K562 (cell line): Measurements from ENCODE around the gene MTO1. TPM values are rescaled to one million over a fixed set of nuclear protein-coding genes. Genes with fewer than 3 reads are reported as not detected.

Experiments used
- ATAC-seq: fragments of 200-7000 bp; cut with Tn5 transposase; 3 replicates; pipeline ENCODE4 v1.9.1; 2020; ENCODE audit warnings: moderate library complexity
- BruUV-seq: library from RNA; stranded (reverse); fragments of 400-500 nt; replicated peaks from 2 replicates; lab custom pipeline; 2021; lab: Mats Ljungman, UMichigan
- CTCF ChIA-PET: fragments of 300-600 bp; formaldehyde crosslinking; extraction: SDS; loops from one replicate; lab custom pipeline; 2021; ENCODE audit warnings: low intra/inter-chr PET ratio; lab: Yijun Ruan, JAX
- POLR2A ChIA-PET: fragments of 300-600, 350-650 bp; sonication (Branson Sonifier 250); formaldehyde crosslinking; extraction: SDS; loops from one replicate; lab custom pipeline; 2021; ENCODE audit warnings: antibody characterized with exemption, inconsistent platforms; lab: Yijun Ruan, JAX
- DNase-seq, 4 experiments: peaks; one replicate each; pipeline versions ENCODE4 v3.0.0 to v3.0.0-alpha.2; 2011 to 2018; ENCODE audit warnings: low spot score in 3 of 4, mixed read lengths in 3 of 4; ENCODE audit errors: extremely low read depth in 1 of 4
- FAIRE-seq: peaks from 2 replicates; lab custom pipeline; 2011; peaks lifted over from hg19 to GRCh38; lab: Jason Lieb, UNC
- H2AFZ ChIP-seq: 2 replicates; pipeline ENCODE4 v1.6.0; 2011; ENCODE audit warnings: low read depth, low read length, control low read depth, inconsistent platforms
- H3K27ac ChIP-seq: fragments of 200-600 bp; 3 replicates; pipeline ENCODE4 v1.8.0; 2011; ENCODE audit warnings: low read depth, mild to moderate bottlenecking, control low read depth, inconsistent platforms, low read length, moderate library complexity, mixed read lengths; ENCODE audit errors: extremely low read depth
- H3K27me3 ChIP-seq, 2 experiments: fragments of 300-600 bp in 1 of 2; 2 replicates in 1 of 2; 3 replicates in 1 of 2; pipeline versions ENCODE4 v1.6.0 to v1.8.0; 2011; ENCODE audit warnings: inconsistent platforms in 2 of 2, low read length in 2 of 2, mild to moderate bottlenecking in 1 of 2, mixed read lengths in 1 of 2, moderate library complexity in 1 of 2; ENCODE audit not compliant: control insufficient read depth in 2 of 2, insufficient read depth in 2 of 2
- H3K36me3 ChIP-seq: fragments of 300-600 bp; 3 replicates; pipeline ENCODE4 v1.8.0; 2011; ENCODE audit warnings: mild to moderate bottlenecking, low read length, inconsistent platforms; ENCODE audit not compliant: control insufficient read depth, insufficient read depth
- H3K4me1 ChIP-seq, 2 experiments: fragments of 200-600 bp in 1 of 2; replicated peaks in 1 of 2; 2 replicates in 1 of 2; 3 replicates in 1 of 2; pipeline versions ENCODE4 v1.5.1 to v1.8.0; 2011; ENCODE audit warnings: inconsistent platforms in 2 of 2, low read length in 2 of 2, mild to moderate bottlenecking in 1 of 2, mixed read lengths in 1 of 2, moderate library complexity in 1 of 2; ENCODE audit not compliant: control insufficient read depth in 2 of 2, insufficient read depth in 2 of 2
- H3K4me2 ChIP-seq: 2 replicates; pipeline ENCODE4 v1.6.1; 2011; ENCODE audit warnings: low read length, control low read depth, inconsistent platforms, mixed read lengths; ENCODE audit not compliant: insufficient read depth
- H3K4me3 ChIP-seq: fragments of 200-600 bp; sonication (generic), shearing (Covaris generic); 2 replicates; pipeline ENCODE4 v1.5.1; 2016; ENCODE audit warnings: control low read depth, inconsistent platforms
- H3K79me2 ChIP-seq: fragments of 200-600 bp; 3 replicates; pipeline ENCODE4 v1.8.0; 2011; ENCODE audit warnings: low read length, inconsistent platforms; ENCODE audit not compliant: control insufficient read depth, insufficient read depth
- H3K9ac ChIP-seq, 2 experiments: 2 replicates each; pipeline versions ENCODE4 v1.6.0 to v1.6.1; 2011; ENCODE audit warnings: low read depth in 2 of 2, low read length in 2 of 2, control low read depth in 1 of 2, inconsistent platforms in 1 of 2, mild to moderate bottlenecking in 1 of 2, mixed read lengths in 1 of 2; ENCODE audit not compliant: insufficient read depth in 1 of 2
- H3K9me1 ChIP-seq: one replicate; pipeline ENCODE4 v1.6.0; 2011; ENCODE audit warnings: inconsistent platforms, mild to moderate bottlenecking, low read length, moderate library complexity; ENCODE audit not compliant: control insufficient read depth, insufficient read depth
- H3K9me3 ChIP-seq: replicated peaks from 2 replicates; pipeline ENCODE4 v1.5.1; 2011; ENCODE audit warnings: low read depth, low read length, inconsistent platforms; ENCODE audit not compliant: control insufficient read depth, insufficient read depth
- H4K20me1 ChIP-seq: replicated peaks from 2 replicates; pipeline ENCODE4 v1.6.1; 2011; ENCODE audit warnings: low read length, inconsistent platforms, mixed read lengths; ENCODE audit not compliant: control insufficient read depth, insufficient read depth
- CXXC5 ChIP-seq: fragments of 250-450 bp; sonication (Bioruptor Pico); IDR thresholded peaks from 2 replicates; pipeline ENCODE4 v1.8.0; 2022; ENCODE audit warnings: inconsistent platforms, mild to moderate bottlenecking, moderate library complexity
- FOXJ2 ChIP-seq: fragments of 200-800 bp; sonication (Bioruptor generic); IDR thresholded peaks from 2 replicates; pipeline ENCODE4 v1.6.1; 2016; ENCODE audit warnings: missing genetic modification characterization, missing compliant biosample characterization
- GABPB2 ChIP-seq: fragments of 250-450 bp; sonication (Bioruptor Pico); conservative IDR thresholded peaks from 2 replicates; pipeline ENCODE4 v1.5.1; 2021; ENCODE audit warnings: mild to moderate bottlenecking
- HMG20B ChIP-seq: fragments of 250-450 bp; sonication (Bioruptor Pico); IDR thresholded peaks from 2 replicates; pipeline ENCODE4 v1.5.0; 2021; ENCODE audit warnings: mild to moderate bottlenecking
- HNRNPL ChIP-seq: fragments of 200-400 bp; formaldehyde crosslinking; IDR thresholded peaks from 2 replicates; pipeline ENCODE4 v1.6.1; 2017; ENCODE audit warnings: low read depth, mild to moderate bottlenecking, low read length
- JUND ChIP-seq, 2 experiments: IDR thresholded peaks; 2 replicates in 1 of 2; 3 replicates in 1 of 2; pipeline ENCODE4 v1.6.1; 2011; ENCODE audit warnings: borderline replicate concordance in 2 of 2, low read depth in 2 of 2, low read length in 2 of 2, improper control_type of control experiment in 1 of 2, missing biosample characterization in 1 of 2, missing genetic modification characterization in 1 of 2, missing genetic modification reagents in 1 of 2
- LARP7 ChIP-seq: fragments of 450-650 bp; IDR thresholded peaks from 2 replicates; pipeline ENCODE4 v1.6.1; 2016
- MCM2 ChIP-seq: fragments of 450-650 bp; IDR thresholded peaks from 2 replicates; pipeline ENCODE4 v1.6.1; 2017; ENCODE audit warnings: low read depth, mild to moderate bottlenecking
- OTX1 ChIP-seq: fragments of 450-650 bp; formaldehyde crosslinking; IDR thresholded peaks from 2 replicates; pipeline ENCODE4 v1.4.0; 2022; ENCODE audit warnings: mild to moderate bottlenecking
- SMARCB1 ChIP-seq: IDR thresholded peaks from 2 replicates; pipeline ENCODE4 v1.6.1; 2011; ENCODE audit warnings: improper control_type of control experiment, low read depth; ENCODE audit not compliant: insufficient read length
- TEAD4 ChIP-seq, 2 experiments: sonication (generic) in 1 of 2; formaldehyde crosslinking in 1 of 2; IDR thresholded peaks; 2 replicates each; pipeline versions ENCODE4 v1.6.1 to v1.8.0; 2012 to 2022; ENCODE audit warnings: borderline replicate concordance in 1 of 2, inconsistent platforms in 1 of 2, low read length in 1 of 2, mild to moderate bottlenecking in 1 of 2, missing genetic modification reagents in 1 of 2
- ZBED1 ChIP-seq: IDR thresholded peaks from 2 replicates; pipeline ENCODE4 v1.6.1; 2014
- ZFP30 ChIP-seq: fragments of 250-450 bp; sonication (Bioruptor Pico); IDR thresholded peaks from 2 replicates; pipeline ENCODE4 v1.8.0; 2022; ENCODE audit warnings: moderate library complexity, mild to moderate bottlenecking, inconsistent platforms, borderline replicate concordance
- ZNF668 ChIP-seq: fragments of 250-450 bp; sonication (Bioruptor Pico); IDR thresholded peaks from 2 replicates; pipeline ENCODE4 v1.8.0; 2022; ENCODE audit warnings: mild to moderate bottlenecking, inconsistent platforms
- WGBS: fragments of 100-300 bp; shearing (Covaris generic); methylation state at CpG from one replicate; pipeline ENCODE4 v1.1.6; 2016; ENCODE audit warnings: low coverage, mixed read lengths; ENCODE audit not compliant: insufficient coverage; ENCODE audit errors: missing lambda C conversion rate; 5-methylcytosine and 5-hydroxymethylcytosine counted together
- in situ Hi-C: fragments of 300-500 bp; cut with MboI; formaldehyde crosslinking; loops from 4 replicates; pipeline ENCODE4 v1.15.0; 2018; ENCODE audit warnings: inconsistent platforms, mixed read lengths
- intact Hi-C: fragments of 100-400 bp; cut with micrococcal nuclease; formaldehyde crosslinking; loops from 2 replicates; pipeline ENCODE4 v1.14.2; 2022
- polyA plus RNA-seq, 8 experiments: library from polyadenylated mRNA; depleted of rRNA in 4 of 8; stranded (reverse) in 5 of 8; unstranded in 3 of 8; fragments of >200 nt; fragmentation: Nextera tagmentation in 2 of 8; fragmentation: Illumina TruSeq in 1 of 8; extraction: Ambion mirVana in 2 of 8; extraction: Trizol in 1 of 8; gene quantifications; 2 replicates each; pipeline versions ENCODE4 v1.2.1 to v1.2.3, GENCODE V29; 2011 to 2014; ENCODE audit warnings: inconsistent platforms in 1 of 8, missing spikeins in 1 of 8
- total RNA-seq, 7 experiments: library from RNA; depleted of rRNA in 6 of 7; stranded (reverse); fragments of >200 nt in 6 of 7; fragmentation: Illumina TruSeq in 2 of 7; extraction: Trizol in 2 of 7; gene quantifications; 2 replicates each; pipeline versions ENCODE4 v1.2.1 to v1.2.3, GENCODE V29; 2011 to 2021; ENCODE audit warnings: low replicate concordance in 1 of 7
- TF ChIP-seq, protein P1 (sequence below): fragments of 450-650 bp; IDR thresholded peaks from 2 replicates; pipeline ENCODE4 v1.6.1; 2016; ENCODE audit warnings: low read depth, mild to moderate bottlenecking, moderate library complexity
- TF ChIP-seq, protein P2 (sequence below): sonication (generic); formaldehyde crosslinking; IDR thresholded peaks from 2 replicates; pipeline ENCODE4 v1.8.0; 2022; ENCODE audit warnings: mild to moderate bottlenecking, missing genetic modification reagents

Gene MTO1
- total and polyA plus RNA-seq, 9 of the 15 experiments (the other 6 are each of a cell fraction or from before 2014, with no cell fraction given): 33.4 to 62.3 (median 50.6) TPM

GRCh38 chr6:73508776-73509175 is 47.2 kb downstream of the MTO1 start:
- no peaks in the 10 kb centered on the region for H3K9me1 ChIP-seq
- no peaks in the 10 kb centered on the region for H3K79me2 ChIP-seq
- FAIRE-seq (no peak), ATAC-seq (no peak), DNase-seq (no peak)
- ChIA-PET CTCF (no interaction called here), POLR2A (interaction anchor here (0.7 to 1.9 kb wide), 5 partner anchors 8 to 145 kb away, joined by 3 to 5 read pairs (median 4); partner anchors contain the start of gene SLC17A5)
- no peak overlapping the region for H3K4me2 ChIP-seq
- H3K27ac ChIP-seq: no peak overlapping the region
- no peak overlapping the region for H3K4me3 ChIP-seq
- WGBS: 6% methylated on average over 1 of the region's 1 CpG
- in situ Hi-C loops: no loop called here
- H3K9ac ChIP-seq: no peak overlapping the region
- H3K9me3 ChIP-seq: no peaks in the 10 kb centered on the region
- H3K36me3 ChIP-seq: peaks cover 3% of the 10 kb centered on the region; the same call in 1 of the 3 replicates
- no peaks in the 10 kb centered on the region for H4K20me1 ChIP-seq
- no peaks in the 10 kb centered on the region for H3K27me3 ChIP-seq
- no peak overlapping the region for H2AFZ ChIP-seq
- H3K4me1 ChIP-seq: no peaks in the 10 kb centered on the region; a peak in 1 of 5 replicates
- intact Hi-C loops: no loop called here
- TF ChIP-seq, protein P1, sequence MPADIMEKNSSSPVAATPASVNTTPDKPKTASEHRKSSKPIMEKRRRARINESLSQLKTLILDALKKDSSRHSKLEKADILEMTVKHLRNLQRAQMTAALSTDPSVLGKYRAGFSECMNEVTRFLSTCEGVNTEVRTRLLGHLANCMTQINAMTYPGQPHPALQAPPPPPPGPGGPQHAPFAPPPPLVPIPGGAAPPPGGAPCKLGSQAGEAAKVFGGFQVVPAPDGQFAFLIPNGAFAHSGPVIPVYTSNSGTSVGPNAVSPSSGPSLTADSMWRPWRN: no peak
- TF ChIP-seq TEAD4 (IDR thresholded peaks at IDR 0.05; ENCODE audit: low read length) (no peak), TEAD4 (CRISPR knock-in tag; IDR thresholded peaks at IDR 0.05; ENCODE audit: borderline replicate concordance) (no peak), FOXJ2 (tag) (no peak), LARP7 (no peak), JUND (IDR thresholded peaks at IDR 0.05; ENCODE audit: borderline replicate concordance, low read depth, low read length) (no peak), JUND (tag; IDR thresholded peaks at IDR 0.05; ENCODE audit: borderline replicate concordance, low read depth, low read length) (no peak), ZBED1 (no peak), OTX1 (CRISPR knock-in tag) (no peak), ZFP30 (CRISPR knock-in tag) (no peak), ZNF668 (CRISPR knock-in tag) (no peak), MCM2 (no peak), HNRNPL (no peak), SMARCB1 (no peak), CXXC5 (CRISPR knock-in tag) (no peak), HMG20B (CRISPR knock-in tag) (no peak), GABPB2 (CRISPR knock-in tag) (no peak)
- TF ChIP-seq, protein P2, sequence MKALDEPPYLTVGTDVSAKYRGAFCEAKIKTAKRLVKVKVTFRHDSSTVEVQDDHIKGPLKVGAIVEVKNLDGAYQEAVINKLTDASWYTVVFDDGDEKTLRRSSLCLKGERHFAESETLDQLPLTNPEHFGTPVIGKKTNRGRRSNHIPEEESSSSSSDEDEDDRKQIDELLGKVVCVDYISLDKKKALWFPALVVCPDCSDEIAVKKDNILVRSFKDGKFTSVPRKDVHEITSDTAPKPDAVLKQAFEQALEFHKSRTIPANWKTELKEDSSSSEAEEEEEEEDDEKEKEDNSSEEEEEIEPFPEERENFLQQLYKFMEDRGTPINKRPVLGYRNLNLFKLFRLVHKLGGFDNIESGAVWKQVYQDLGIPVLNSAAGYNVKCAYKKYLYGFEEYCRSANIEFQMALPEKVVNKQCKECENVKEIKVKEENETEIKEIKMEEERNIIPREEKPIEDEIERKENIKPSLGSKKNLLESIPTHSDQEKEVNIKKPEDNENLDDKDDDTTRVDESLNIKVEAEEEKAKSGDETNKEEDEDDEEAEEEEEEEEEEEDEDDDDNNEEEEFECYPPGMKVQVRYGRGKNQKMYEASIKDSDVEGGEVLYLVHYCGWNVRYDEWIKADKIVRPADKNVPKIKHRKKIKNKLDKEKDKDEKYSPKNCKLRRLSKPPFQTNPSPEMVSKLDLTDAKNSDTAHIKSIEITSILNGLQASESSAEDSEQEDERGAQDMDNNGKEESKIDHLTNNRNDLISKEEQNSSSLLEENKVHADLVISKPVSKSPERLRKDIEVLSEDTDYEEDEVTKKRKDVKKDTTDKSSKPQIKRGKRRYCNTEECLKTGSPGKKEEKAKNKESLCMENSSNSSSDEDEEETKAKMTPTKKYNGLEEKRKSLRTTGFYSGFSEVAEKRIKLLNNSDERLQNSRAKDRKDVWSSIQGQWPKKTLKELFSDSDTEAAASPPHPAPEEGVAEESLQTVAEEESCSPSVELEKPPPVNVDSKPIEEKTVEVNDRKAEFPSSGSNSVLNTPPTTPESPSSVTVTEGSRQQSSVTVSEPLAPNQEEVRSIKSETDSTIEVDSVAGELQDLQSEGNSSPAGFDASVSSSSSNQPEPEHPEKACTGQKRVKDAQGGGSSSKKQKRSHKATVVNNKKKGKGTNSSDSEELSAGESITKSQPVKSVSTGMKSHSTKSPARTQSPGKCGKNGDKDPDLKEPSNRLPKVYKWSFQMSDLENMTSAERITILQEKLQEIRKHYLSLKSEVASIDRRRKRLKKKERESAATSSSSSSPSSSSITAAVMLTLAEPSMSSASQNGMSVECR (CRISPR knock-in tag): no peak
- no TSS peak for BruUV-seq
